Breast epithelium (tissue), 4 donors: Measurements from ENCODE around the gene MAN1A2. TPM values are rescaled to one million over a fixed set of nuclear protein-coding genes. Genes with fewer than 3 reads are reported as not detected.

Source experiments
- DNase-seq, 2 donors: peaks; one replicate each; pipeline ENCODE4 v3.0.0-alpha.2; 2019; ENCODE audit warnings: low spot score in 2 of 2
- H3K27ac ChIP-seq, 2 donors: fragments of 200-600 bp; sonication (generic) in 1 of 2; one replicate each; pipeline ENCODE4 v1.5.1; 2016 to 2019; ENCODE audit warnings: mild to moderate bottlenecking in 1 of 2
- H3K27me3 ChIP-seq, 2 donors: fragments of 200-600 bp; sonication (generic) in 1 of 2; one replicate each; pipeline versions ENCODE4 v1.5.1 to v1.6.0; 2017 to 2019; ENCODE audit warnings: control low read depth in 1 of 2, mild to moderate bottlenecking in 1 of 2
- H3K36me3 ChIP-seq: fragments of 200-600 bp; one replicate; pipeline ENCODE4 v1.5.1; 2019
- H3K4me1 ChIP-seq, 2 donors: fragments of 200-600 bp; sonication (generic); one replicate each; pipeline ENCODE4 v1.5.1; 2016 to 2019; ENCODE audit warnings: control low read depth in 1 of 2
- H3K4me3 ChIP-seq, 3 donors: fragments of 200-600 bp; sonication (generic); 1 replicate in 2 of 3; 2 replicates in 1 of 3; pipeline ENCODE4 v1.5.1; 2016 to 2019; ENCODE audit warnings: mild to moderate bottlenecking in 3 of 3, moderate library complexity in 2 of 3
- H3K9me3 ChIP-seq, 2 donors: fragments of 200-600 bp; sonication (generic) in 1 of 2; one replicate each; pipeline ENCODE4 v1.5.1; 2016 to 2019; ENCODE audit warnings: control low read depth in 1 of 2
- CTCF ChIP-seq, 3 donors: fragments of 450-650 bp; IDR thresholded peaks; one replicate each; pipeline ENCODE4 v1.5.1; 2016 to 2017; ENCODE audit warnings: antibody characterized with exemption in 3 of 3, mild to moderate bottlenecking in 3 of 3, moderate library complexity in 3 of 3
- POLR2A ChIP-seq: fragments of 450-650 bp; IDR thresholded peaks from one replicate; pipeline ENCODE4 v1.6.1; 2016; ENCODE audit warnings: antibody characterized with exemption, mild to moderate bottlenecking, moderate library complexity
- POLR2AphosphoS5 ChIP-seq, 3 donors: sonication (generic); formaldehyde crosslinking; IDR thresholded peaks; one replicate each; pipeline ENCODE4 v1.6.1; 2017; ENCODE audit warnings: antibody characterized with exemption in 3 of 3
- intact Hi-C: fragments of 100-400 bp; cut with DNase I; formaldehyde crosslinking; loops from one replicate; pipeline ENCODE4 v1.15.1; 2023; ENCODE audit warnings: low total_unique reads
- total RNA-seq, 3 donors: library from RNA; depleted of rRNA; stranded (reverse); fragments of >200 nt; gene quantifications; one replicate each; pipeline ENCODE4 v1.1.0, GENCODE V29; 2016

Gene MAN1A2
- total RNA-seq, 3 donors from 2014 or later, result 40.2 to 52.8 (median 43.3) TPM

DNA sequence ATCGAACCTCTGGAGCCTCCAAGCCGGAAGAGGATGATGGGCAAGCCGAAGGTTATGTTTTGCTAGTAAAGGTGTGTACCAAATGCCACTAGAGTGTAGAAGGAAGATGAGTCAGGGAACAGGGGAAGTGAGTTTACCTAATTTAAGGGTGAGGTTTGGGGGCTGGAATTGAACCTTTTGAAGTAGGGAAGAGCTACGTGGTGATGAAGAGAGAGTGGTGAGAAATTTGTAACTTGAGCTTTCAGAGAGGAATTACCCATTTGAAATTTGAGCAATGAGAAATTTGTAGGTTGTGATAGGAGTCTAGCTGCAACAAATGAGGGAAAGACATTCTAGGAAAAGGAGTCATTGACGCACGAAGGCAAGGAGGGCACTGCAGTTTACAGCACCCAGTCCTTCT lies 168.6 kb downstream of the MAN1A2 start:
- Histone ChIP-seq H3K27ac (no peak overlapping the region), H3K4me3 (no peak overlapping the region), H3K9me3 (no peaks in the 10 kb centered on the region), H3K4me1 (no peaks in the 10 kb centered on the region), H3K27me3 (no peaks in the 10 kb centered on the region), H3K36me3 (no peaks in the 10 kb centered on the region)
- TF ChIP-seq CTCF (IDR thresholded peaks at IDR 0.05) (no peak), POLR2AphosphoS5 (IDR thresholded peaks at IDR 0.05) (no peak), POLR2A (no peak)
- no peak for DNase-seq
- intact Hi-C loops, result loop anchor here (10.0 kb wide), 1 partner anchor 219 kb away; no protein-coding TSS in a partner anchor

- intact Hi-C loops, result loop anchor here (10.0 kb wide), 1 partner anchor 217 kb away; no protein-coding TSS in a partner anchor
- Histone ChIP-seq H3K36me3 (no peaks in the 10 kb centered on the region), H3K4me1 (no peaks in the 10 kb centered on the region), H3K27ac (no peak overlapping the region), H3K4me3 (no peak overlapping the region), H3K27me3 (no peaks in the 10 kb centered on the region), H3K9me3 (no peaks in the 10 kb centered on the region)
- TF ChIP-seq POLR2AphosphoS5 (IDR thresholded peaks at IDR 0.05) (no peak), CTCF (IDR thresholded peaks at IDR 0.05) (peak; percentile 18 to 48 (median 26)), POLR2A (no peak)
- peak; percentile 71 to 75 for DNase-seq
These were observed 170.2 kb downstream of the MAN1A2 start for GRCh38 chr1:117537291-117537920.

DNA sequence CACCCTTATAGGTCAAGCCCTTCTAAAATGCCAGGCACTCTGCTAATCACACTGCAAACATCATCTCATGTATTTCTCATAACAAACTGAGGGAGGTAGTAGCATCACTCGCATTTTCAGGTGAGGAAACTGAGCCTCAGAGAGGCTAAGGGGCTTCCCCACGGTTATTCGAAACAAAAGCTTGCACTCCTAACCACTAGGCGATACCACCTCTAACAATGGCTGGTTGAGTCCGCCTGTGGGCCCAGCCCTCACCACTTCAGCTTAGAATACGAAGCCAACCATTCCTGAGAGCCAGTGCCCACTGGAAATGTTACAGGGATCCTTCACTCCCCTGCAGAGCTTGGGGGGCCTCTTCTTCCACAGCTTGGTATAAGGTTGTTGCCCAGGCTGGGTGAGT lies 173.3 kb downstream of the MAN1A2 start:
- Histone ChIP-seq H3K4me3 (no peak overlapping the region), H3K27me3 (no peaks in the 10 kb centered on the region), H3K27ac (peak overlapping the region; percentile 50 to 66), H3K9me3 (no peaks in the 10 kb centered on the region), H3K36me3 (no peaks in the 10 kb centered on the region), H3K4me1 (no peaks in the 10 kb centered on the region)
- intact Hi-C loops, result loop anchor here (5.0 kb wide), 1 partner anchor 1003 kb away; no protein-coding TSS in a partner anchor
- no peak for DNase-seq
- TF ChIP-seq CTCF (IDR thresholded peaks at IDR 0.05) (no peak), POLR2A (no peak), POLR2AphosphoS5 (IDR thresholded peaks at IDR 0.05) (no peak)

DNA sequence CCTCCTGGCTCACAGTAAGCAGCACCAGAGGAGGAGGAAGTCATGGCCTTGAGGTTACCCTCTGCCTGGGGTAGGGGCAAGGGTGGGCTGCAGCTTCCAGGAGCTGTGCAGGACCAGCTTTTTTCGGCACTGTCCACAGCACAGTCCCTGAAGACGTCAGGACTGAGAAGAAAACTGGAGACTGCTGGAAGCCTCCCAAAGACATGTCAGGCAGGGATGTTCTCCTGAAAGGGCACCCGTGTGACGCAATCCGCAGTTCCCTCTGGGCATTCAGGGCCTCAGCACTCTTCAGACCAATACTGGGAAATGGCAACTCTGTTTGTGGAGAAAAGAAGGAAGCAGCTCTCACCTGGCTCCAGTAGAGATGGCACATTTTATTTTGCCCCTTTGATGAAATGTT lies 173.8 kb downstream of the MAN1A2 start:
- no peaks in the 10 kb centered on the region for H3K27me3 ChIP-seq
- no peak overlapping the region for H3K4me3 ChIP-seq
- no peaks in the 10 kb centered on the region for H3K9me3 ChIP-seq
- intact Hi-C loops, result loop anchor here (5.0 kb wide), 1 partner anchor 1004 kb away; no protein-coding TSS in a partner anchor
- no peaks in the 10 kb centered on the region for H3K36me3 ChIP-seq
- peak in 2 of 3 donors; percentile 17 to 66 for TF ChIP-seq POLR2AphosphoS5 (IDR thresholded peaks at IDR 0.05)
- no peak for TF ChIP-seq POLR2A
- TF ChIP-seq CTCF (IDR thresholded peaks at IDR 0.05), result no peak
- H3K27ac ChIP-seq, result peak overlapping the region; percentile 50 to 66
- peak; percentile 85 to 86 for DNase-seq
- H3K4me1 ChIP-seq, result no peaks in the 10 kb centered on the region

DNA sequence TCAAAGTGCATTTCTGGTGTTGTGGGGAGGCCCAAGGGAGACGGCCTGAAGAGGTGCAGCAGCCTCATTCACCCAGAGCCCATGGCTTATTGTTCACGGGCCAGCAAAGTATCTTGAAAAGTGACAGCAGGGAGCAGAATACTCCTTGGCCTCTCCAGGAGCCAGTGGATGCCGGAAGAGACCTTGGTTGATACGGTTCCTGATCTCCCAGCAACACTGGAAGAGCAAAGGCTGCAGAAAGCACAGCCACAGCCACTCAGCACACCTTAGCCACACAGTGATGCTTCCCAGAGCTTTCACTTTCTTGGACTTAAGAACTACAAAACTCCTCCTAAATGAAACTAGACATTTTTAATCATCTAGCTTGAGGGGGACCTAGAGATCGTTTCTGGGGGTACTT lies 174.3 kb downstream of the MAN1A2 start:
- no peaks in the 10 kb centered on the region for H3K36me3 ChIP-seq
- TF ChIP-seq POLR2A, result no peak
- no peak for TF ChIP-seq CTCF (IDR thresholded peaks at IDR 0.05)
- DNase-seq, result no peak
- no peaks in the 10 kb centered on the region for H3K4me1 ChIP-seq
- no peaks in the 10 kb centered on the region for H3K9me3 ChIP-seq
- no peaks in the 10 kb centered on the region for H3K27me3 ChIP-seq
- intact Hi-C loops, result loop anchor here (5.0 kb wide), 1 partner anchor 1004 kb away; no protein-coding TSS in a partner anchor
- peak overlapping the region; percentile 50 to 66 for H3K27ac ChIP-seq
- no peak overlapping the region for H3K4me3 ChIP-seq
